HCT116 (cell line): Measurements from ENCODE around the gene CRYBB1. TPM values are rescaled to one million over a fixed set of nuclear protein-coding genes. Genes with fewer than 3 reads are reported as not detected.

Source experiments
- ATAC-seq: fragments of 200-7000 bp; cut with Tn5 transposase; 2 replicates; pipeline ENCODE4 v1.9.1; 2020; ENCODE audit warnings: mild to moderate bottlenecking, moderate library complexity
- Bru-seq: library from RNA; stranded (reverse); fragments of 400-500 nt; gene quantifications from one replicate; lab custom pipeline; 2021; lab: Mats Ljungman, UMichigan
- BruChase-seq, 2 experiments: library from RNA; stranded (reverse); fragments of 400-500 nt; gene quantifications; one replicate each; lab custom pipeline; 2021; lab: Mats Ljungman, UMichigan
- BruUV-seq: library from RNA; stranded (reverse); fragments of 400-500 nt; replicated peaks from 2 replicates; lab custom pipeline; 2021; lab: Mats Ljungman, UMichigan
- CTCF ChIA-PET: fragments of 300-600 bp; sonication (Branson Sonifier 250); formaldehyde crosslinking; loops from one replicate; lab custom pipeline; 2021; ENCODE audit warnings: antibody characterized with exemption; lab: Charles Lee
- POLR2A ChIA-PET: fragments of 300-600, 350-600 bp; sonication (Branson Sonifier 250); formaldehyde crosslinking; loops from one replicate; lab custom pipeline; 2021; ENCODE audit warnings: antibody characterized with exemption; lab: Charles Lee
- RAD21 ChIA-PET, 2 experiments: fragments of 300-600 bp; sonication (Branson Sonifier 250); formaldehyde crosslinking; loops; one replicate each; lab custom pipeline; 2023; ENCODE audit warnings: low total read pairs in 2 of 2; ENCODE audit not compliant: uncharacterized antibody in 2 of 2, unreplicated experiment in 2 of 2, low non-redundant PET in 1 of 2; lab: Charles Lee
- DNase-seq: peaks from one replicate; pipeline ENCODE4 v3.0.0-alpha.2; 2010; ENCODE audit warnings: low read depth, low spot score
- H2AFZ ChIP-seq: fragments of 200-600 bp; shearing (Covaris generic), sonication (generic); 2 replicates; pipeline ENCODE4 v1.6.1; 2017; ENCODE audit warnings: low read depth, mixed run types, mixed read lengths, antibody characterized with exemption, low read length; ENCODE audit not compliant: poor library complexity, severe bottlenecking
- H3K27ac ChIP-seq: 2 replicates; pipeline ENCODE4 v1.5.1; 2012; ENCODE audit warnings: low read depth, low read length
- H3K27me3 ChIP-seq: fragments of 200-600 bp; sonication (generic); 2 replicates; pipeline ENCODE4 v1.6.1; 2016; ENCODE audit warnings: mixed run types, low read length, mixed read lengths; ENCODE audit not compliant: insufficient read depth
- H3K36me3 ChIP-seq, 2 experiments: fragments of 200-500 bp in 1 of 2; fragments of 200-600 bp in 1 of 2; sonication (Bioruptor generic) in 1 of 2; sonication (generic) in 1 of 2; 2 replicates each; pipeline versions ENCODE4 v1.5.1 to v1.6.1; 2014 to 2016; ENCODE audit warnings: low read length in 2 of 2, inconsistent platforms in 1 of 2, mixed read lengths in 1 of 2, mixed run types in 1 of 2; ENCODE audit not compliant: insufficient read depth in 2 of 2, control insufficient read depth in 1 of 2
- H3K4me1 ChIP-seq, 2 experiments: fragments of 200-600 bp in 1 of 2; sonication (generic) in 1 of 2; 2 replicates each; pipeline versions ENCODE4 v1.5.1 to v1.6.1; 2012 to 2017; ENCODE audit warnings: low read length in 2 of 2, inconsistent platforms in 1 of 2, mild to moderate bottlenecking in 1 of 2, mixed read lengths in 1 of 2, mixed run types in 1 of 2, moderate library complexity in 1 of 2; ENCODE audit not compliant: insufficient read depth in 2 of 2, control insufficient read depth in 1 of 2
- H3K4me2 ChIP-seq: fragments of 200-600 bp; sonication (generic); 2 replicates; pipeline ENCODE4 v1.6.1; 2017; ENCODE audit warnings: mixed run types, low read length, mixed read lengths
- H3K4me3 ChIP-seq, 2 experiments: fragments of 200-600 bp in 1 of 2; sonication (generic) in 1 of 2; replicated peaks in 1 of 2; 2 replicates each; pipeline ENCODE4 v1.5.1; 2011 to 2016; ENCODE audit warnings: low read length in 2 of 2, control low read depth in 1 of 2, low read depth in 1 of 2, mild to moderate bottlenecking in 1 of 2, mixed read lengths in 1 of 2, mixed run types in 1 of 2
- H3K79me2 ChIP-seq: fragments of 200-600 bp; sonication (generic); 2 replicates; pipeline ENCODE4 v1.6.1; 2017; ENCODE audit warnings: mild to moderate bottlenecking, mixed run types, low read length, moderate library complexity, mixed read lengths; ENCODE audit not compliant: insufficient read depth
- H3K9ac ChIP-seq: fragments of 200-600 bp; sonication (generic); 2 replicates; pipeline ENCODE4 v1.6.1; 2016; ENCODE audit warnings: low read length, mixed read lengths
- H3K9me2 ChIP-seq: fragments of 200-600 bp; sonication (generic), shearing (Covaris generic); 2 replicates; pipeline ENCODE4 v1.6.1; 2017; ENCODE audit warnings: mixed run types, mild to moderate bottlenecking, moderate library complexity; ENCODE audit not compliant: insufficient read depth
- H3K9me3 ChIP-seq, 2 experiments: fragments of 200-500 bp in 1 of 2; fragments of 200-600 bp in 1 of 2; sonication (Bioruptor generic) in 1 of 2; sonication (generic) in 1 of 2; 2 replicates each; pipeline ENCODE4 v1.6.1; 2014 to 2017; ENCODE audit warnings: low read length in 2 of 2, mixed read lengths in 2 of 2, inconsistent platforms in 1 of 2, low read depth in 1 of 2, mild to moderate bottlenecking in 1 of 2, mixed run types in 1 of 2, moderate library complexity in 1 of 2; ENCODE audit not compliant: control insufficient read depth in 1 of 2, insufficient read depth in 1 of 2
- H4K20me1 ChIP-seq: fragments of 200-600 bp; sonication (generic), shearing (Covaris generic); 2 replicates; pipeline ENCODE4 v1.6.1; 2017; ENCODE audit warnings: mixed run types, mild to moderate bottlenecking, moderate library complexity; ENCODE audit not compliant: insufficient read depth
- CBX3 ChIP-seq: IDR thresholded peaks from 2 replicates; pipeline ENCODE4 v1.6.1; 2012; ENCODE audit warnings: low read depth
- CEBPB ChIP-seq: IDR thresholded peaks from 2 replicates; pipeline ENCODE4 v1.6.1; 2012; ENCODE audit warnings: low read depth
- ELF1 ChIP-seq: IDR thresholded peaks from 2 replicates; pipeline ENCODE4 v1.6.1; 2012; ENCODE audit warnings: low read depth, borderline replicate concordance
- EZH2 ChIP-seq: fragments of 200-600 bp; sonication (generic); IDR thresholded peaks from 2 replicates; pipeline ENCODE4 v1.6.1; 2017; ENCODE audit warnings: antibody characterized with exemption, mixed run types
- EZH2phosphoT487 ChIP-seq: fragments of 200-600 bp; IDR thresholded peaks from 2 replicates; pipeline ENCODE4 v1.6.1; 2018; ENCODE audit warnings: antibody characterized with exemption, borderline replicate concordance
- FOSL1 ChIP-seq: IDR thresholded peaks from 2 replicates; pipeline ENCODE4 v1.6.1; 2012; ENCODE audit warnings: low read depth
- JUND ChIP-seq: IDR thresholded peaks from 2 replicates; pipeline ENCODE4 v1.6.1; 2012
- POLR2A ChIP-seq: IDR thresholded peaks from 2 replicates; pipeline ENCODE4 v1.7.0; 2011; ENCODE audit warnings: borderline replicate concordance; ENCODE audit not compliant: insufficient read depth, insufficient read length; ENCODE audit errors: extremely low read depth
- POLR2AphosphoS5 ChIP-seq: IDR thresholded peaks from 2 replicates; pipeline ENCODE4 v1.6.1; 2011; ENCODE audit warnings: mild to moderate bottlenecking, low read depth, low read length, moderate library complexity
- RAD21 ChIP-seq: IDR thresholded peaks from 2 replicates; pipeline ENCODE4 v1.6.1; 2012; ENCODE audit warnings: low read depth, mild to moderate bottlenecking
- SIN3A ChIP-seq: IDR thresholded peaks from 2 replicates; pipeline ENCODE4 v1.6.1; 2012; ENCODE audit warnings: low read depth
- SP1 ChIP-seq: IDR thresholded peaks from 2 replicates; pipeline ENCODE4 v1.6.1; 2012; ENCODE audit warnings: low read depth
- SRF ChIP-seq: IDR thresholded peaks from 2 replicates; pipeline ENCODE4 v1.6.1; 2012; ENCODE audit warnings: low read depth
- TCF7L2 ChIP-seq: IDR thresholded peaks from 2 replicates; pipeline ENCODE4 v1.7.0; 2011; ENCODE audit warnings: borderline replicate concordance, inconsistent platforms; ENCODE audit not compliant: insufficient read depth, insufficient read length; ENCODE audit errors: extremely low read depth
- ZFX ChIP-seq: fragments of 450-650 bp; IDR thresholded peaks from 2 replicates; pipeline ENCODE4 v1.6.1; 2017
- intact Hi-C: fragments of 100-400 bp; cut with micrococcal nuclease; formaldehyde crosslinking; loops from 2 replicates; pipeline ENCODE4 v1.10.0; 2022
- long read RNA-seq: library from polyadenylated mRNA; unstranded; transcript quantifications from one replicate; pipeline ENCODE4 v2.0.0, GENCODE V29; 2021; ENCODE audit not compliant: unreplicated experiment
- polyA plus RNA-seq: library from polyadenylated mRNA; unstranded; fragments of >200 nt; gene quantifications from 2 replicates; pipeline ENCODE4 v1.2.1, GENCODE V29; 2012; ENCODE audit warnings: missing spikeins
- total RNA-seq: library from RNA; stranded (reverse); gene quantifications from one replicate; pipeline ENCODE4 v1.2.1, GENCODE V29; 2021; ENCODE audit not compliant: unreplicated experiment
- TF ChIP-seq, protein P1 (sequence below): IDR thresholded peaks from 2 replicates; pipeline ENCODE4 v1.6.1; 2012

CRYBB1 gene
- total RNA-seq (not detected), Bru-seq, nascent RNA (not detected), BruChase-seq, experiment 1, labeled RNA remaining after a 6-hour chase (not detected), BruChase-seq, experiment 2, labeled RNA remaining after a 2-hour chase (not detected)
- polyA plus RNA-seq, result not detected in 2 replicates
- long read RNA-seq, result 0 reads

DNA sequence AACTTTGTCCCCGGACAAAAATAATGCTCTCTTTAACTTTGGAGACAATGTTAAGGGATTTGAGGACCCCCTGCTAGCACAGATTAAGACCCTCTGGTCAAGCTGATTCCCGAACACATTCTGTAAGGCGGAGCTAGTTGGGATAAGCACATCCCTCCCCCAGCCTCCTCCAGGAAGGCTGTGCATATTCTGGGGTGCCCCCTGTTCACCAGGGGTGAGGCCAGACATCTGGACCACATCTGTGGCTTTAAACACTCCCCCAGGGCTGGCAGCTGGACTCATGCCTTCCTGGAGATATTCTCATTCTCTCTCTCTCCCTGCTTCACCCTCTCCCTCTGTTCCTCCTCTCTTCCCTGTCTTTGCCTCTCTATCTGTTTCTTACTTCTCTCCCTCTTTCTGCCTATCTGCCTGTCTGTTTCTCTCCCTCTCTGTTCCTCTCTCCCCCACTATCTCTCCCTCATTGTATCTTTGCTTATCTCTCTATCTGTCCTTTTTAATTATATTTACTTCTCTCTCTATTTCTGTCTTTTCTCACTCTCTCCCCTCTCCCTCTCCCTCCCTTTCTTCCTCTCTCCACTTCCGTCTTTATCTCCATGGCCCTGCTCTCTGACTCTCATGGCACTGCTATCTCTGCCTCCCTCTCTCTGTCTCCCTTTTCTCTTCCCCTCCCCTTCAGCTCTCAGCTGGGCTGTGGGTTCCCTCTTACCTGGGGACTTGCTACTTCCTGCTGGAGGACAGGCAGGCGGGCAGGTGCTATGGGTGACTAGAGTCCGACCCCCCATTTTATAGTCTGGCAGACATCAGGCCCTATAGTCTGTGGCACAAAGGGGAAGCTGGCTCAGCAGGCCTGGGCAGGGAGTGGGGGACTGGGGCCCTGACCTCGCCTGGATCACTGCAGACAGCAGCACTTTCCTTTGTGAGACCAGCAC, at the start of gene CRYBB1:
TSS of gene CRYBB1 (minus strand) at position 757 of the 929 bp plus-strand sequence. CDS start 1,708 bp downstream, outside the sequence.
- Histone ChIP-seq H3K4me3 (no peak within 1 kb of the TSS), H3K9me2 (no peaks in the 10 kb centered on the region), H3K9ac (no peak within 1 kb of the TSS), H3K27me3 (0 out of 2 replicates have a peak, but pooled peaks cover 3% of the 10 kb centered on the region), H3K27ac (no peak within 1 kb of the TSS), H3K36me3 (no peaks in the 10 kb centered on the region), H3K4me2 (no peak within 1 kb of the TSS), H3K79me2 (no peaks in the 10 kb centered on the region), H3K9me3 (no peaks in the 10 kb centered on the region), H4K20me1 (no peaks in the 10 kb centered on the region), H2AFZ (no peak within 1 kb of the TSS)
- DNase-seq (no peak), ATAC-seq (no peak)
- CTCF ChIA-PET, result no interaction called here
- intact Hi-C loops, result no loop called here
- RAD21 ChIA-PET, result no interaction called here
- POLR2A ChIA-PET, result no interaction called here
- no TSS peak for BruUV-seq
- TF ChIP-seq CBX3 (no peak), ELF1 (no peak), SP1 (no peak), JUND (no peak), POLR2AphosphoS5 (no peak), POLR2A (no peak), FOSL1 (no peak), TCF7L2 (no peak), ZFX (no peak), RAD21 (no peak), EZH2 (no peak), SRF (no peak), EZH2phosphoT487 (no peak), SIN3A (no peak), CEBPB (no peak)
- TF ChIP-seq, protein P1, sequence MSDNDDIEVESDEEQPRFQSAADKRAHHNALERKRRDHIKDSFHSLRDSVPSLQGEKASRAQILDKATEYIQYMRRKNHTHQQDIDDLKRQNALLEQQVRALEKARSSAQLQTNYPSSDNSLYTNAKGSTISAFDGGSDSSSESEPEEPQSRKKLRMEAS, result no peak
- TF ChIP-seq, all 23 proteins: peak for 0
- no peaks in the 10 kb centered on the region for H3K4me1 ChIP-seq
